BE2C (cell line): ENCODE results near the gene TBL2.

ENCODE experiments used
- DNase-seq: peaks from one replicate; pipeline ENCODE4 v3.0.0-alpha.2; 2020
- H3K27me3 ChIP-seq: fragments of 250-450 bp; sonication (Bioruptor Pico); 2 replicates; pipeline ENCODE4 v1.5.1; 2020; ENCODE audit warnings: mild to moderate bottlenecking
- H3K36me3 ChIP-seq: fragments of 250-450 bp; sonication (Bioruptor Pico); 2 replicates; pipeline ENCODE4 v1.5.1; 2020; ENCODE audit warnings: mild to moderate bottlenecking
- H3K4me1 ChIP-seq: fragments of 250-450 bp; sonication (Bioruptor Pico); 2 replicates; pipeline ENCODE4 v1.5.1; 2020
- H3K4me3 ChIP-seq: 2 replicates; pipeline ENCODE4 v1.5.1; 2011; ENCODE audit warnings: low read depth, low read length
- H3K9me3 ChIP-seq: fragments of 250-450 bp; sonication (Bioruptor Pico); 2 replicates; pipeline ENCODE4 v1.5.1; 2020
- CTCF ChIP-seq: IDR thresholded peaks from 2 replicates; pipeline ENCODE4 v1.5.1; 2012; ENCODE audit warnings: mild to moderate bottlenecking, low read depth, low read length

The TBL2 gene

DNA sequence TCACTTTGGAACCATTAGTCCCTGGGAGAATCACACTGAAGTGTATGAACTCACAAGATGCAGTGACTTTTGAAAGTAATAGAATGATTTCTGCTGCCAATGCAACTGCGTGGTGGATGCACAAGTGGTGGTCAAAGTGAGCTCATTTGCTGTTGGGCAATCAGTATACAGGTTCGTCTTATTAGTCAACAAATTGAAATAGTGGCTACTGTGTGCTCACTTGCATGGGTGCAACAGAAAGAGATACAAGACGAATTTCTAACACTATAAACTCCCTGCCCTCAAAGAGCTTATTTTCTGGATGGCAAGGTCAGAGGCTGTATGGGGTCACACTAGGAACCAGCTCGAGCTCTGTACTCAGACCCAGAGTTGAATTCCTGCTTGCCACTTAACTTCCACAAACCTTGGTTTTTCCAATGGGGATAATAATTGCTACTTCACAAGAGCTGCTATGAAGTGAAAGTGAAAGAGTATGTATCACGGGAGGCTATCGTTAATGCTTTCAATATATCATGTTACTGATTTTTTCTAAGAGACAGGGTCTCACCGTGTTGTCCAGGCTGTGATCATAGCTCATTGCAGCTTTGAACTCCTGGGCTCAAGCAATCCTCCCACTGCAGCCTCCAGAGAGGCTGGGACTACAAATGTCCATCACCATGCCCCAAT lies 12.6 kb downstream of the TBL2 start:
- no peaks in the 10 kb centered on the region for H3K9me3 ChIP-seq
- DNase-seq = no peak
- no peaks in the 10 kb centered on the region for H3K4me1 ChIP-seq
- peaks cover 4% of the 10 kb centered on the region; the same call in 1 of the 2 replicates for H3K27me3 ChIP-seq
- peaks cover 13% of the 10 kb centered on the region for H3K36me3 ChIP-seq
- H3K4me3 ChIP-seq = no peak overlapping the region
- TF ChIP-seq CTCF = no peak

GRCh38 chr7:73560109-73560835 lies 18.1 kb downstream of the TBL2 start:
- no peaks in the 10 kb centered on the region for H3K9me3 ChIP-seq
- no peak overlapping the region for H3K4me3 ChIP-seq
- TF ChIP-seq CTCF = no peak
- H3K4me1 ChIP-seq = no peaks in the 10 kb centered on the region
- no peaks in the 10 kb centered on the region for H3K36me3 ChIP-seq
- peaks cover 4% of the 10 kb centered on the region; the same call in 1 of the 2 replicates for H3K27me3 ChIP-seq
- DNase-seq = no peak

DNA sequence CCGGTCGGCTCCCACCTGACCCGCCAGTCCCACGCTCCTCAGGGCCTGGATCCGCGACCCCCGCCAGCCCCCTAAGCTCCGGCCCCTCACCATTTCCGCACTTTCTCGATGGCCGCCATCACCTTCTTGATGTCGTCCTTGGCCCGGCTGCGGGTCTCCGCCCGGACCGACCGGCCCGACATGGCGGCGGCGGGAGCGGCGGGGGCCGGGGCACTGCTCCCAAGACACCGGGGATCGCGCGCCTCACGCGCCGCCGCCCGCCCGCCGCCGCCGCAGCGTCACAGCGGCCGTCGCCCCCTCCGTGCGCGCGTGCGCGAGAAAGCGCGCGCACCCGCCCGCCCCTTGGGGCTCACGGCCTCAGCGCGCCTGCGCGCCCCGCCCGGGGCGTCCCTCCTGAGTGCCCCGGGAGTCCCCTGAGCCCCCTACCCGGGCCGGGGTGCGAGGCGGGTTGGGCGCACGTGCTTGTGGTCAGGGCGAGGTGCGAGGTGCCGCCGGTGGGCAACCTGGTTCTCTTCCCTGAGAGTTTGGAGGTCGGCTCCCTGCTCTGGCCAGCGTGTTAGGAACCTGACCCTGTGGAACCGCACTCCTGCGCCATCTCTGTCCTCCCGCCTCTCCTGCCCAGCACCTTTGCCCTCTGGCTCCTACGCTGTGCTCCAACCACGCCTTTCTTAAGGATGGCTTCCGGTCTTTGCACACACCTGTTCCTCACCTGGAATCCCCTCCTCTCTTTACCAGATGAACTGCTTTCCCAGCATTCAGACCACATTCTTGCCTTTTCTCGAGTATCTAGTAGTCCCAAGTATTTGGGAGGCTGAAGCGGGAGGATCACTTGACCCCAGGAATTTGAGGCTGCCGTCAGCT lies 20.8 kb downstream of the TBL2 start, which contains the start of gene BCL7B:
Gene BCL7B (minus strand): TSS at position 294 of the 861 bp plus-strand sequence. CDS start 112 bp downstream, at position 182.
- Histone ChIP-seq H3K27me3 (no peaks in the 10 kb centered on the region), H3K4me1 (no peaks in the 10 kb centered on the region), H3K36me3 (no peaks in the 10 kb centered on the region; the same call in 1 of the 2 replicates), H3K9me3 (no peaks in the 10 kb centered on the region), H3K4me3 (peak within 1 kb of the TSS; percentile 69)
- peak; percentile 76 for DNase-seq
- no peak for TF ChIP-seq CTCF

DNA sequence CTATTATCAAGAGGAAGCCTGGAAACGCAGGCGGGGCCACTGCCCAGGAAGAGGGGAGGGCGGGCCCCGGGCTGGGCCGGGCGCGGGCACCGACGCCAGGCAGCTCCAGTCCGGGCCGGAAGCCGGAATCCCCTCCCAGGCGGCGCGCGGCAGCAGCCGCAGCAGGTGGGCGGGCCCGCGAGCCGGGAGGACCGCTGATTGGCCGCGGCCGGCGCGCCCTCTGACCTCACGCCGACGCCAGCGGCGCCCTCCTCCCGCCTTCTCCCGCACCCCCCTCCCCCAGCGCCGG lies 21.3 kb downstream of the TBL2 start:
- Histone ChIP-seq H3K27me3 (no peaks in the 10 kb centered on the region), H3K36me3 (peaks cover 3% of the 10 kb centered on the region), H3K9me3 (no peaks in the 10 kb centered on the region), H3K4me3 (peak overlapping the region; percentile 69), H3K4me1 (no peaks in the 10 kb centered on the region)
- TF ChIP-seq CTCF = no peak
- DNase-seq = peak; percentile 97

DNA sequence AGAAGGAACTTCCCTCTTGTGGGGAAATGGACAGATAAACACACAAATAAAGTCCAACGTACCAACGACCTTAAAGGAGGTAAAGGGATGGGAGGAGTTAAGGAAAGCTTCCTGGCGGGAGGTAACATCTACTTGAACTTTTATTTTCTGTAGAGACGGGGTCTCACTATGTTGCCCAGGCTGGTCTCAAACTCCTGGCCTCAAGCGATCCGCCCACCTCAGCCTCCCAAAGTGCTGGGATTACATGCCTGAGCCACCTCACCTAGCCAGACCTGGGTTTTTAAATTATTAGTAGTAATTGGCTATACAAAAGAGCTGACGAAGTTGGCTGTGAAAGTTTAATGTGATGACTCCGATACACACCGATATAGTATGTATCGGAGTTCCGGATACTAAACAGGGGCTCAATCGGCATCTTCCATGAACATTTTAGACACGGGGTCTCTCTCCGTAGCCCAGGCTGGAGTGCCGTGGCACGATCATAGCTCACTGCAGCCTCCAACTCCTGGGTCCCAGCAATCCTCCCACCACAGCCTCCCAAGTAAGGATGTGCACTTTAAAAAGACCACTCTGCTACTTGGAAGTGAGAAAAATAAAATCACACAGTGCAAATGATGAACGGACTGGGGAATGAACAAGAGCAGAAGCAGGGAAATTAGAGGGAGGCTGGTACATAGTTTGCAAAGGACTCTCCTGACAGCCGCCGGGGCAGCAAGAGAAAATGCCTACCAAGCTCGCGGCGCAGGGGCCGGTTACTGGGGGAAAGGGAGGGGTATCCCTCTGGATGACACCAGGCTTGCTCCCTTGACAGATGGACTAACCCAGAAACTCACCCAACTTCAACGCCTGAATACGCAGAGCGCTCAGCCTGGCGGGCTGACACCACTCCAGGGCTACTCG lies 21.9 kb downstream of the TBL2 start:
- Histone ChIP-seq H3K4me3 (peak overlapping the region; percentile 69), H3K36me3 (peaks cover 9% of the 10 kb centered on the region), H3K4me1 (no peaks in the 10 kb centered on the region), H3K27me3 (no peaks in the 10 kb centered on the region), H3K9me3 (no peaks in the 10 kb centered on the region)
- no peak for TF ChIP-seq CTCF
- no peak for DNase-seq
